Nucleus accumbens (tissue), 56 donors: ENCODE measurements around the gene PSMC4.
A peak's percentile ranks its signal among the peaks of the same experiment; 100 is the strongest.

ENCODE experiments used
- DNase-seq, 56 donors: peaks; one replicate each; lab custom pipeline; 2025; lab: John Stamatoyannopoulos, UW

PSMC4 gene

DNA sequence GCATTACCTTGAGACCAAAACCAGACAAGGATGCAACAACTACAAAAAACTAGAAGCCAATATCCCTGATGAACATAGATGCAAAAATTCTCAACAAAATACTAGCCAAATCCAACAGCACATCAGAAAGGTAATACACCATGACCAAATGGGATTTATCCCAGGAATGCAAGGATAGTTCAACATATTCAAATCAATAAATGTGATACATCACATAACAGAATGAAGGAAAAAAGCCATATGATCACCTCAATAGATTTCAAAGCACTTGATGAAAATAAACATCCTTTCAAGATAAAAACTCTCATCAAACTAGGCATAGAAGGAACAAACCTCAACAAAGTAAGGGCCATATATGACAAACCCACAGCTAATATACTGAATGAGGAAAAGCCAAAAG lies 15.7 kb downstream of the PSMC4 start:
- DNase-seq, result no peak

DNA sequence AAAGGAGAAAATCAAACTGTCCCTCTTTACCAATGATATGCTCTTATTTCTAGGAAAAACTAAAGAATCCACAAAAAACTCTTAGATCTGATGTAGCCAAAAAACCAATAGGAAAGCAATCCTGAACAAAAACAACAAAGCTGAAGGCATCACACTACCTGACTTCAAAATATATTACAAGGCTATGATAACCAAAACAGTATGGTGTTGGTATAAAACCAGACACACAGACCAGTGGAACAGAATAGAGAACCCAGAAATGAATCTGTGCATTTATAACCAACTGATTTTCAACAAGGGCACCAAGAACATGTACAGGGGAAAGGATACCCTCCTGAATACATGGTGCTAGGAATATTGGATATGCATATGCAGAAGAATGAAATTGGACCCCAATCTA lies 16.2 kb downstream of the PSMC4 start:
- no peak for DNase-seq

GRCh38 chr19:39987596-39987995 lies 16.6 kb downstream of the PSMC4 start:
- no peak for DNase-seq

GRCh38 chr19:39993605-39994004 lies 22.6 kb downstream of the PSMC4 start:
- DNase-seq, result no peak

DNA sequence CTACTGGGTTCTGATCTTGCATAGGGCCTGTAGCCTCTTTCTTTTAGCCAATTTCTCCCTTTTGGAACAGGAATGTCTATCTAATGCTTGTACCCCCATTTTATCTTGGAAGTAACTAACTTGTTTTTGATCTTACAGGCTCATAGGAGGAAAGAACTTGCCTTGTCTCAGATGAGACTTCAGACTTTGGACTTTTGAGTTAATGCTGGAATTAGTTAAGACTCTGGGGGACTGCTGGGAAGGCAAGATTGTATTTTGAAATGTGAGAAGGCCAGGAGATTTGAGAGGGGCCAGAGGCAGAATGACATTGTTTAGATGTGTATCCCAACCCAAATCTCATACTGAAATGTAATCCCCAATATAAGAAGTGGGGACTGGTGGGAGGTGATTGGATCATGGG lies 23.4 kb downstream of the PSMC4 start:
- DNase-seq, result no peak

DNA sequence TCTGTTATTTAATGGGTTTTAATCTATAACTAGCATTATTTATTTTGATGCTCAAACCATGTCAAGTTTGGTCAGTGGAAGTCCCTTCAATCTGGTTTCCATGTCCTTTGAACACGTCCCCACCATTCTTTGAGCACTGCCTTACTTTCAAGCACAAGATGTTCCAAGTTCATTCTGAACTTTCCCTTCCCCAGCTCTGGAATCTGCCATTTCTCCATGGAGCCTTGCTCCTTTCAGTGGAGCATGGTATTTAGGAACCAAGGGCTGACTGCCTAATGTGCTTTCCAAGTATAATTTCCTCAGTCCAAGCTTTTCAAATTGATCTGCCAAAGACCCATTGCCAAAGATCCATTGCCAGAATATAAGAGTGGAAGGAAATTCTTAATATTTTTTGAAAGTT lies 24.8 kb downstream of the PSMC4 start:
- peak in 1 of 56 donors; percentile 2 for DNase-seq

DNA sequence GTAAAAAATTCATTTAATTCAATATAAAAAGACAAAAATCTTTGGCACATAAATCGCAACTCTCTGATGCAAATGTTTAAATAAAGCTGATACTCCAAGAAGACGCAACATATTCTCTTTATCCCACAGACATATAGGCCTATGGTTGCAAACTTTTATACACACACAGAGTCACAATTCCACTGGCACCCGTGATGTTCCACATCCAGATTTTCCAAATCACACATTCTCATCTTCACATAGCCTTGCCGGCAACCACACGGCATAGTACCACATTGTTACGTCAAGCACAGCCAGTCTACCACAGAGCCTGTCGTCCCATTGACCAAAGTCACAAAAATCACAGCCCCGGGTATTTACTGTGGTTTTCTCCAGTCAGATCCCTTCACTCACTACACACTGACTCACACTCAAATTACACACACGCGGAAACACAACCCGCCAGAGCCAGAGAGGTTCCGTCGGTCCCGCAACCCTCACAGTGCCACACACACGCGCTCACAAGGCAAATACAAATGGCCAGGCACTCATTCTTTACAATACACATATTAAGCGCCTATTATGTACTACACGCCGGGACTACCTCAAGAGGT lies 25.3 kb downstream of the PSMC4 start:
- DNase-seq, result peak in 26 of 56 donors; percentile 24 to 61 (median 42)

DNA sequence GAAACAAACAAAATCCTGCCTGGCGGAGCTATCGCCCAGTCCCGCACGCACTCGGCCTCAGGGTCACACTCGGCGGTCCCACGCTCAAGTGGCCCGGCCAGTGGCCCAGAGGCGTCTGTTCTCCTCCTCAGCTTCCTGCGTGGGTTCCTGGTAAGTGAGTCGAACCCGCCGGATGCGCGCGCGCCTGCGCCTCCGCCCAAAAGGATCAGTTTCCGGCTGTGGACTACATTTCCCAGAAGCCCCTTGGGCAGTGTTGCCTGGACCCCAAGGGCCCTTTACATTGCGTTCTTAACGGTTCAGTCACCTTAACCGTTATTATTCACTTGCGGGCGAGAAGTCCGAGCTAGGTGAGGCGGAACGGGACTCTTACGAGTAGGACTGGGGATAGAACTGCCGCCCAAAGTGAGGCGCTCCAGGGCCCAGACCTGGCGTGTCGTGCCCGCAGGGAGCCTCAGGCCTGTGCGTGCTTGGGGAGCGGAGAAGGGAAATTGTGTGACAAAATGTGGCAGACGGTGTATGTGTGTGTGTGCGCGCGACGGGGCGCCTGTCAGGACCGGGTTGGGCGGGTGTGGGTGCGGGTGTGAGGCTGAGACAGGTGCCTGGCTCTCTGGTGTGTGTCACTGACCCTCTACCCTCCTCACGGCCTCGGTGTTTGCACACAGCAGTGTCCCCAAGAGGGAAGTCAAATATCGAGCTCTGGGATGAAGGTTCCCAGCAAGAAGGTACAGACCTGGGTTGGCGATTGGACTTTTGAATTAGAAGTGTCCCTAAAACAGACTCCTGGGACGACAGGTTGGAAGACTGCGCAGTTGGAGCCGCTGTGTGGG lies 26.1 kb downstream of the PSMC4 start, which contains the start of gene ZNF546:
Gene ZNF546, plus strand, starts transcription at position 250 of the 827 bp plus-strand sequence. CDS start 1,267 bp downstream, outside the sequence.
- DNase-seq, result peak; percentile 26 to 94 (median 86)

GRCh38 chr19:39997638-39998216 lies 26.8 kb downstream of the PSMC4 start:
- peak in 4 of 56 donors; percentile 3 to 29 (median 14) for DNase-seq

DNA sequence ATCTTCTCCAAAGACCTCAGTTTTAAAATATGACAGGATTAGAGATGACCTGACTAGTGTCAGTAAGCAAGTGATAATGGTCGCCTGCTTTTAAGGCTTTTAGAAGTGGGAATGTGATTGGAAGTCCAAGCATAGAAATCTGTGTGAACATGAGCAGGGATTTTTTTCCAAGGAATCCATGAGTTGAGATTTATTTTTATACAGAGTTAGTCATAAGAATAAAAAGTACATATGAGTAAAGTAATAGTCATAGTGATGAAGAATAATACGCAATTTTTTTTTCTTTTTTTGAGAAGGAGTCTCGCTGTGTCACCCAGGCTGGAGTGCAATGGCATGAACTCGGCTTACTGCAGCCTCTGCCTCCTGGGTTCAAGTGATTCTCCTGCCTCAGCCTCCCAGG lies 27.5 kb downstream of the PSMC4 start:
- no peak for DNase-seq

DNA sequence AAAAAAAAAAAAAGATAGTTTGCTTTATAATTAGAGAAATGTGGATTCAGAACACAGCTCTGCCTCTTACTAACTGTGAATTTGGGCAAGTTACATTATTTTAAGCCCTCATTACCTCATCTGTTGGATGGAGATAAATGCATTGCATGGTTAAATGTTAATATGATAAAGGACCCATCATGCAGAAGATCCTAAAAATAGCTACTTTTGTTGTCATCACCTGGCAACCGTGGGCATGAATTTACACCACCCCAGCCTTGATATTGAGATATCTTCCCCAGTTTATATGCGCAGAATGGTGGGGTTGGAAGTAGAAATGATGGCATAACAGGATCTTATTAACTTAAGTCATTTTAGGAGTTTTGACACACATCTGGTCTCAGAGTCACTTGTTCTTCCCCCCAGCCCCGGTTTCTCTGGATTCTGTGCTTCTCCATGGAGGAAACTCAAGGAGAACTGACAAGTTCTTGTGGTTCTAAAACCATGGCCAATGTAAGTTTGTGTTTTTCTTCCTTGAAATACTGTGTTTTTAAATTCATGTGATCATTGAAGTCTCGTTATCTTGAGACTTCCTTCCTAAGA lies 34.8 kb downstream of the PSMC4 start:
- DNase-seq, result no peak

- no peak for DNase-seq
These were observed 35.3 kb downstream of the PSMC4 start for GRCh38 chr19:40006273-40006691.

DNA sequence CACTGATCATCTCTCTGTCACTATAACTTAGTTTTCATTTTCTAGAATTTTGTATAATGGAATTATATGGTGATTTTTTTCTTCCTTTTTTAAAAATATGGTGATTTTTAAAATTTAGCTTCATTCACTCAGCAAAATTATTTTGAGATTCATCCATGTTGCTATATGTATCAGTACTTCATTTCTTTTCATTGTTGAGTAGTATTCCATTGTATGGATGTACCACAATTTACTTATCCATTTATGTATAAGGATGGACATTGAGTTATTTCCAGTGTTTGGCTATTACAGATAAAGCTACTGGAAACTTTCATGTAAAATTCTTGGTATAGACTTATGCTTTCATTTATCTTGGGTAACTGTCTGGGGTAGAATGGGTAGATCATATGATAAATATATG lies 38.7 kb downstream of the PSMC4 start:
- DNase-seq, result no peak

DNA sequence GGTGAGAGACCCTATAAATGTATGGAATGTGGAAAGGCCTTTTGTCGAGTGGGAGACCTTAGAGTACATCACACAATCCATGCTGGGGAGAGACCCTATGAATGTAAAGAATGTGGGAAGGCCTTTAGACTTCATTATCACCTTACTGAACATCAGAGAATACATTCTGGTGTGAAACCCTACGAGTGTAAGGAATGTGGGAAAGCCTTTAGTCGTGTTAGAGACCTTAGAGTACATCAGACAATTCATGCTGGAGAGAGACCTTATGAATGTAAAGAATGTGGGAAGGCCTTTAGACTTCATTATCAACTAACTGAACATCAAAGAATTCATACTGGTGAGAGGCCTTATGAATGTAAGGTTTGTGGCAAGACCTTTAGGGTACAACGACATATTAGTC lies 43.0 kb downstream of the PSMC4 start:
- no peak for DNase-seq

- DNase-seq, result no peak
These were observed 53.0 kb downstream of the PSMC4 start for GRCh38 chr19:40023969-40024368.

DNA sequence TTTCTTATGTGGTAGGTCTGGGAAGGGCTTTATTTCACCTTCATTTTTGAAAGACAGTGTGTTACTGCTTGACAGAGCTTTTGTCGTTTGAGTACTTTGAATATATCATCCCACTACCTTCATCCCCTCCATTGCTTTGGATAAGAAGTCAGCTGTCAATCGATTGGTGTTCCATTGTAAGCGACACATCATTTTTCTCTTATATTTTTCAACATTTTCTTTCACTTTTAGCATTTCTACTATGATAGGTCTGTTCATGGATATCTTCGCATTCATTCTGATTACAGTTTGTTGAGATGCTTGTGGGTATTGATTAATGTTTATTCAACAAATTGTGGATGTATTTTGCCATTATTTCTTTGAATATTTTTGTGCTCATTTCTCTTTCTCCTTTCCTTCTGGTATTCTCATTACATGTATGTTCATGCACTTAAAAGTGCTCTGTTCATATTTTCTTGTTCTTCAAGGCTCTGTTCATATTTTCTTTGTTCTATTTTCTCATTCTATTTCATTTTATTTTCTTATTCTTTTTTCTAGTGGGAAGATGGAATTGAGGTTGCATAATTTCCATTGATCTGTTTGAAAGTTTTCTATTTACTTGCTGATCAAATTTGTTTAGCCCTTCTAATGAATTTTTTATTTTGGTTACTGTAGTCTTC lies 55.1 kb downstream of the PSMC4 start:
- DNase-seq, result no peak

DNA sequence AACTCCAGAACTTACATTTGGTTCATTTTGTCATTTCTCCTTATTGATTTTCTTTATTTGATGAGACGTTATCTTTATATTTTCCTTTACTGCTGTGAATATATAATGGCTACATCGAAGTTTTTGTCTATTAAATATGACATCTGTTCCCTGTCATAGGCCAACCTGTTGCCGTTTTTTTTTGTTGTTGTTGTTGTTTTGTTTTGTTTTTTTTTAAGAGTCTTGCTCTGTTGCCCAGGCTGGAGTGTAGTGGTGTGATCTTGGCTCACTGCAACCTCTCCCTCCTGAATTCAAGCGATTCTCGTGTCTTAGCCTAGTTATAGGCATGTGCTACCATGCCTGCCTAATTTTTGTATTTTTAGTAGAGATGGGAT lies 55.6 kb downstream of the PSMC4 start:
- DNase-seq, result no peak
